ENCODE results near the gene OCA2.

OCA2 gene

GRCh38 chr15:27871078-27871901, 227.8 kb downstream of the OCA2 start:
- no peak overlapping the region for H3K27ac ChIP-seq
- TF ChIP-seq CTCF (conservative IDR thresholded peaks at IDR 0.05) = no peak

- no peak overlapping the region for H3K27ac ChIP-seq
- TF ChIP-seq CTCF (conservative IDR thresholded peaks at IDR 0.05) = no peak
Measured at GRCh38 chr15:27870320-27870719, 228.8 kb downstream of the OCA2 start.

GRCh38 chr15:27869697-27870281, 229.3 kb downstream of the OCA2 start:
- no peak for TF ChIP-seq CTCF (conservative IDR thresholded peaks at IDR 0.05)
- no peak overlapping the region for H3K27ac ChIP-seq

- TF ChIP-seq CTCF (conservative IDR thresholded peaks at IDR 0.05) = no peak
- no peak overlapping the region for H3K27ac ChIP-seq
Measured at GRCh38 chr15:27868828-27869404, 230.2 kb downstream of the OCA2 start.

- TF ChIP-seq CTCF (conservative IDR thresholded peaks at IDR 0.05) = no peak
- no peak overlapping the region for H3K27ac ChIP-seq
Measured at GRCh38 chr15:27867861-27868260, 231.3 kb downstream of the OCA2 start.

- no peak overlapping the region for H3K27ac ChIP-seq
- no peak for TF ChIP-seq CTCF (conservative IDR thresholded peaks at IDR 0.05)
Measured at GRCh38 chr15:27866505-27867165, 232.5 kb downstream of the OCA2 start.

GRCh38 chr15:27865926-27866325, 233.2 kb downstream of the OCA2 start:
- no peak for TF ChIP-seq CTCF (conservative IDR thresholded peaks at IDR 0.05)
- no peak overlapping the region for H3K27ac ChIP-seq

Data from VCaP (cell line).